ENCODE results near the gene SRMS.

The SRMS gene

DNA sequence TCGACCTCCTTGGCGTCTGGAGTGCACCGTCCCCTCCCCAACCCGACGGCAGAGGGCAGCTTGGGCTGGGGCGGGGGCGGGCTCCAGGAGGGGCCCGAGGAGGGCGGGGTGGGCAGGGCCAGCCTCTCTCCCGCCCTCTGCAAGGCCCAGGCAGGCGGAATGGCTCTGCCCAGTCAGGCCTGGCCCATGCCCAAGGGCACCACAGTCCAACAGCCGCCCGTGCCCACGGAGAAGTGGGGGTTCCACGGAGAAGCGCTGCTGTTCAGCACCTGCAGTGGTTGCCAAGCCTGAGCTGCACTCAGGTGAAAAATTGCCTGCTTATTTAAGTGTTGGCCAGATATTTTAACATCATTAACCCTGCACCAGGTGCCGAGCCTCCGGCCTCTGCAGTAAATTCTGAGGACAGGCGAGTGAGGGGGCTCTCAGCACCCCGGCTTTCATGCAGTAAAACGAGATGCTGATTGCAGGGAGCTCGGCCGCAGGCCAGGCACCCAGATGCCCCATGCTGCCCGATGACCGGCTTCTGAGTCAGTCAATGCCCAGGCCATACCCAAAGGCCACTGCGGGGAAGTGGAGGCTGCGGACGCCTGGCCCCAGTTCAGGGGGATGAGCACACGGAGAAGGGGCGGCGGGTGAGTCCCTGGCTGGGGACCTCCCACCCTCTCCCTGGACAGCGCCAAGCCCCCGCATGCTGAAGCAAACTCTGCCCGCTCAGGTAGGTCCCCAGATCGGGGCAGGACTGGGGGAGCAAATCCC, at the start of gene SRMS:
Gene SRMS (minus strand): TSS at position 25 of the 756 bp plus-strand sequence. CDS start 286 bp downstream, outside the sequence.
- H3K27me3 ChIP-seq (ENCODE audit: control insufficient read depth, insufficient read depth, low read length), result no peaks in the 10 kb centered on the region
- no peak within 1 kb of the TSS for H3K9ac ChIP-seq (ENCODE audit: low read length)
- H3K9me3 ChIP-seq (ENCODE audit: control insufficient read depth, low read depth, low read length), result no peaks in the 10 kb centered on the region
- no peaks in the 10 kb centered on the region for H3K36me3 ChIP-seq (ENCODE audit: control insufficient read depth, low read depth, low read length)
- peaks cover 7% of the 10 kb centered on the region for H3K4me1 ChIP-seq (ENCODE audit: control insufficient read depth, low read depth, low read length)
- H3K4me3 ChIP-seq (ENCODE audit: low read length), result no peak within 1 kb of the TSS
- H3K27ac ChIP-seq (ENCODE audit: low read length), result no peak within 1 kb of the TSS

- H3K4me3 ChIP-seq (ENCODE audit: low read length), result no peak overlapping the region
- H3K9me3 ChIP-seq (ENCODE audit: control insufficient read depth, low read depth, low read length), result no peaks in the 10 kb centered on the region
- no peaks in the 10 kb centered on the region for H3K27me3 ChIP-seq (ENCODE audit: control insufficient read depth, insufficient read depth, low read length)
- H3K4me1 ChIP-seq (ENCODE audit: control insufficient read depth, low read depth, low read length), result no peaks in the 10 kb centered on the region
- no peak overlapping the region for H3K27ac ChIP-seq (ENCODE audit: low read length)
- peaks cover 21% of the 10 kb centered on the region for H3K36me3 ChIP-seq (ENCODE audit: control insufficient read depth, low read depth, low read length)
- no peak overlapping the region for H3K9ac ChIP-seq (ENCODE audit: low read length)
Observed at GRCh38 chr20:63596423-63596822, 48.9 kb upstream of the SRMS start.

- H3K27ac ChIP-seq (ENCODE audit: low read length), result no peak overlapping the region
- no peaks in the 10 kb centered on the region for H3K27me3 ChIP-seq (ENCODE audit: control insufficient read depth, insufficient read depth, low read length)
- peaks cover 19% of the 10 kb centered on the region for H3K36me3 ChIP-seq (ENCODE audit: control insufficient read depth, low read depth, low read length)
- H3K9me3 ChIP-seq (ENCODE audit: control insufficient read depth, low read depth, low read length), result no peaks in the 10 kb centered on the region
- H3K9ac ChIP-seq (ENCODE audit: low read length), result no peak overlapping the region
- H3K4me1 ChIP-seq (ENCODE audit: control insufficient read depth, low read depth, low read length), result no peaks in the 10 kb centered on the region
- no peak overlapping the region for H3K4me3 ChIP-seq (ENCODE audit: low read length)
Observed at GRCh38 chr20:63595416-63596127, 48.0 kb upstream of the SRMS start.

DNA sequence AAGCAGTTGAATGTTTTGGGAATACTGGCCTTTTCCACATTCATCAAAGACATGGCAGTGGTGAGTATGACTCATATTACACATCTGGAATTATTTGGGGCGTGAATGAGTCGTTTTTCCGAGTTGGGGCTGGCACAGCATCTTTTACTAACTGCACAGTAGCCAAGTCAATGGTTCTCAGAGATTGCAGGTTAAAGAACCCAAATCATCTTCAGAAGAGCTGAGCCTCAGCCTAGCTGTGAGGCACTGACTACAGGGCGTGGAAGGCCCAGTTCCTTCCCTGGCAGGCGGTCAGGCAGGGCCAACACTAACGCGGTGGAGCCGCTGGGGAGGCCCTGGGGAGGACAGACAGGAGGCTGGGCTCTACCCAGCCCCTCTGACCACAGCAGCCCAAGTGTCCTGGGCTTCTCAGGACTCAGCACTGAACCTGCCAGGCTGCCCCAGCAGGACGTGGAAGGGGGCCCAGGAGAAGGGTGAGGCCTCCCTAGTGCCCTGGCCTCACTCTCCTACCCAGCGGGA, 46.6 kb upstream of the SRMS start:
- peaks cover 16% of the 10 kb centered on the region for H3K36me3 ChIP-seq (ENCODE audit: control insufficient read depth, low read depth, low read length)
- H3K9me3 ChIP-seq (ENCODE audit: control insufficient read depth, low read depth, low read length), result no peaks in the 10 kb centered on the region
- H3K9ac ChIP-seq (ENCODE audit: low read length), result no peak overlapping the region
- no peaks in the 10 kb centered on the region for H3K4me1 ChIP-seq (ENCODE audit: control insufficient read depth, low read depth, low read length)
- no peak overlapping the region for H3K4me3 ChIP-seq (ENCODE audit: low read length)
- H3K27me3 ChIP-seq (ENCODE audit: control insufficient read depth, insufficient read depth, low read length), result no peaks in the 10 kb centered on the region
- H3K27ac ChIP-seq (ENCODE audit: low read length), result no peak overlapping the region

GRCh38 chr20:63592661-63593060, 45.1 kb upstream of the SRMS start:
- H3K27ac ChIP-seq (ENCODE audit: low read length), result no peak overlapping the region

DNA sequence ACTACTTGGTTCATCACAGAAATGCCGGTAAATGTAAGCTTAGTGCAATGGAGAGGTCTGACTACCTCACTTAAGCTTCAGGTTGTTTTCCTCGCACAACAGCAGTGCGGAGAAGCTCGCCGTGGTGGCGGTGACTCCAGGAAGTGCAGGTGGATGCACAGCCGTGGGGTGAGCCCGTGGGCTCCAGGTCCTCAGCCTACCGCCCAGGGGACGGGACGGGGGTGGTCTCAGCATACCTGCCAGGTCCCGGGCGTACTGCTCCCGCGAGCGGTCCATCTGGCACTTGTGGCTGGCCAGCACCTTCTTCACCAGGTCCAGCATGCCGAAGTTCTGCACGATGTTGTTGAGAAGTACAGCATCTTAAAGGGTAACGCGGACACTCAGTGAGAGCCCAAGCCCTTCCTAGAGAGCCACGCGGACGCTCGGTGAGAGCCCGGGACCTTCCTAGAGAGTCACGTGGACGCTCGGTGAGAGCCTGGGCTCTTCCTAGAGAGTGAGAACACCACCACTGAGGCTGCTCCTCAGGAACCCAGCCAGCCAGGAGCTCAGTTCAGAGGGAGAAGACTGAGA, 44.3 kb upstream of the SRMS start:
- H3K9ac ChIP-seq (ENCODE audit: low read length), result no peak overlapping the region
- H3K27me3 ChIP-seq (ENCODE audit: control insufficient read depth, insufficient read depth, low read length), result no peaks in the 10 kb centered on the region
- H3K27ac ChIP-seq (ENCODE audit: low read length), result no peak overlapping the region
- peaks cover 10% of the 10 kb centered on the region for H3K36me3 ChIP-seq (ENCODE audit: control insufficient read depth, low read depth, low read length)
- no peaks in the 10 kb centered on the region for H3K9me3 ChIP-seq (ENCODE audit: control insufficient read depth, low read depth, low read length)
- no peaks in the 10 kb centered on the region for H3K4me1 ChIP-seq (ENCODE audit: control insufficient read depth, low read depth, low read length)
- no peak overlapping the region for H3K4me3 ChIP-seq (ENCODE audit: low read length)

More at GRCh38 chr20:63592661-63593060, 45.1 kb upstream of the SRMS start:
- Histone ChIP-seq H3K36me3 (ENCODE audit: control insufficient read depth, low read depth, low read length) (peaks cover 14% of the 10 kb centered on the region), H3K27me3 (ENCODE audit: control insufficient read depth, insufficient read depth, low read length) (no peaks in the 10 kb centered on the region), H3K4me3 (ENCODE audit: low read length) (no peak overlapping the region), H3K9me3 (ENCODE audit: control insufficient read depth, low read depth, low read length) (no peaks in the 10 kb centered on the region), H3K4me1 (ENCODE audit: control insufficient read depth, low read depth, low read length) (no peaks in the 10 kb centered on the region), H3K9ac (ENCODE audit: low read length) (no peak overlapping the region)

- Histone ChIP-seq H3K4me3 (ENCODE audit: low read length) (no peak overlapping the region), H3K27ac (ENCODE audit: low read length) (no peak overlapping the region), H3K9ac (ENCODE audit: low read length) (no peak overlapping the region), H3K27me3 (ENCODE audit: control insufficient read depth, insufficient read depth, low read length) (no peaks in the 10 kb centered on the region), H3K9me3 (ENCODE audit: control insufficient read depth, low read depth, low read length) (no peaks in the 10 kb centered on the region), H3K4me1 (ENCODE audit: control insufficient read depth, low read depth, low read length) (no peaks in the 10 kb centered on the region), H3K36me3 (ENCODE audit: control insufficient read depth, low read depth, low read length) (peaks cover 10% of the 10 kb centered on the region)
Observed at GRCh38 chr20:63591147-63591533, 43.6 kb upstream of the SRMS start.

- Histone ChIP-seq H3K4me1 (ENCODE audit: control insufficient read depth, low read depth, low read length) (no peaks in the 10 kb centered on the region), H3K9ac (ENCODE audit: low read length) (no peak overlapping the region), H3K4me3 (ENCODE audit: low read length) (no peak overlapping the region), H3K36me3 (ENCODE audit: control insufficient read depth, low read depth, low read length) (peaks cover 10% of the 10 kb centered on the region), H3K27ac (ENCODE audit: low read length) (no peak overlapping the region), H3K27me3 (ENCODE audit: control insufficient read depth, insufficient read depth, low read length) (no peaks in the 10 kb centered on the region), H3K9me3 (ENCODE audit: control insufficient read depth, low read depth, low read length) (no peaks in the 10 kb centered on the region)
Observed at GRCh38 chr20:63590218-63591146, 42.9 kb upstream of the SRMS start.

DNA sequence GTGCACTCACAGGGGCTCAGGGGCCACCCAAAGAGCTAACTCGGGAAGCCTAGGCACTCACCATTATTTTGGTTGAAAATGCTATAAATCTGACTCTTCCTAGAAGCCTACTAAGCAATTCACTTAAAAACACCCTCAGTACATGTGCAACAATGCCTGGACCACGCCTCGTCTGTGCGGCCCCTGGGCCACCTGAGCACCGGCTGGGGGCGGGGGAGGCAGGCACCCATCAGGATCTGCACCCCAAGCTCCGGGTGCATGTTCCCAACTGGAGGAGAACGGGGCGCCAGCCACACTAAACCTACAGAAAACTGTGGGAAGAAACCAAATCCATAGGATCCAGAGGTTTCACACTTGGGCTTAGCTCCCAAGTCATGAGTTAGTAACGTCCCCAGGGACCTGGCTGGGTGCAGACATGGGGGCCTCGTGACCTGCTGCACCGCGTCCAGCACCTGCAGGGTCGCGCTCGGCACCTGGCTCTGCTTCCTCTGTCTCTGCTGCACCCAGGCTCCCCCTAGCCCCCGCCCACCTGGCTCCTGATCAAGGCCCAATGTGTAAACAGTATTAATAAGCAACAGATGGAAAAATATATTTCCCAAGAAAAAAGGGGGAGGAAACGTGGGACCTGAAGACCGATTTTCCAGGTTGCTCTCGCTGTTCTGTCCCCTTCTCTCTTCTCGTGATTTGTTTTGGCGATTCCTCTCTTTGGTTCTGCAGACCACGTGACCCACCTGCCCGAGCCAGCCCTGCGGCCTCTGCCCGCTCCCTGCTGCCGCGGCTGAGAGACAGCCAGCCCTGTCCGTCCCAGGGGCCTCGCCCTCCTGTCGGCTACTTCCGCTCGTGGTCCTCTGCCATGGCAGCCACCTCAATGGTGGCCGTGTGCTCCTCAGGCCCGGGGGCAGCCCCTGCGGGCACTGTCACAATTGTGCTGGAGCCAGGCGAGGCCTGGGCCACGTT, 42.0 kb upstream of the SRMS start:
- Histone ChIP-seq H3K9me3 (ENCODE audit: control insufficient read depth, low read depth, low read length) (no peaks in the 10 kb centered on the region), H3K4me1 (ENCODE audit: control insufficient read depth, low read depth, low read length) (no peaks in the 10 kb centered on the region), H3K27ac (ENCODE audit: low read length) (no peak overlapping the region), H3K4me3 (ENCODE audit: low read length) (no peak overlapping the region), H3K36me3 (ENCODE audit: control insufficient read depth, low read depth, low read length) (peaks cover 10% of the 10 kb centered on the region), H3K9ac (ENCODE audit: low read length) (no peak overlapping the region), H3K27me3 (ENCODE audit: control insufficient read depth, insufficient read depth, low read length) (no peaks in the 10 kb centered on the region)

GRCh38 chr20:63588641-63589041, 41.1 kb upstream of the SRMS start:
- Histone ChIP-seq H3K4me1 (ENCODE audit: control insufficient read depth, low read depth, low read length) (no peaks in the 10 kb centered on the region), H3K27ac (ENCODE audit: low read length) (no peak overlapping the region), H3K36me3 (ENCODE audit: control insufficient read depth, low read depth, low read length) (peaks cover 10% of the 10 kb centered on the region), H3K27me3 (ENCODE audit: control insufficient read depth, insufficient read depth, low read length) (no peaks in the 10 kb centered on the region), H3K9ac (ENCODE audit: low read length) (no peak overlapping the region), H3K4me3 (ENCODE audit: low read length) (no peak overlapping the region), H3K9me3 (ENCODE audit: control insufficient read depth, low read depth, low read length) (no peaks in the 10 kb centered on the region)

Data from iPS-18a (cell line).